HepG2 (cell line): ENCODE measurements around the gene VPS11.

ENCODE experiments used
- CTCF ChIP-seq: sonication (generic); formaldehyde crosslinking; IDR thresholded peaks from 2 replicates; pipeline ENCODE4 v1.5.0; 2020; ENCODE audit warnings: mild to moderate bottlenecking, missing genetic modification reagents, moderate library complexity
- EHMT2 ChIP-seq: fragments of 200-600 bp; sonication (generic); IDR thresholded peaks from 2 replicates; pipeline ENCODE4 v1.7.0; 2017; ENCODE audit warnings: antibody characterized with exemption, low read depth, low read length, borderline replicate concordance
- HNF1B ChIP-seq: sonication (generic); formaldehyde crosslinking; IDR thresholded peaks from 2 replicates; pipeline ENCODE4 v1.5.1; 2020; ENCODE audit warnings: mild to moderate bottlenecking, moderate library complexity, missing genetic modification reagents
- MZF1 ChIP-seq: sonication (generic); formaldehyde crosslinking; IDR thresholded peaks from 2 replicates; pipeline ENCODE4 v1.8.1; 2023; ENCODE audit warnings: mild to moderate bottlenecking, missing genetic modification reagents, borderline replicate concordance
- NFE2L2 ChIP-seq: fragments of 150-350 bp; IDR thresholded peaks from 2 replicates; pipeline ENCODE4 v1.6.1; 2014; ENCODE audit warnings: low read length
- NFYB ChIP-seq: sonication (generic); formaldehyde crosslinking; IDR thresholded peaks from 2 replicates; pipeline ENCODE4 v1.4.0; 2020; ENCODE audit warnings: missing genetic modification reagents
- RXRA ChIP-seq: sonication (generic); formaldehyde crosslinking; IDR thresholded peaks from 2 replicates; pipeline ENCODE4 v1.5.1; 2020; ENCODE audit warnings: missing genetic modification reagents
- SRF ChIP-seq: IDR thresholded peaks from 2 replicates; pipeline ENCODE4 v1.6.1; 2011; ENCODE audit warnings: mild to moderate bottlenecking, low read depth, low read length, moderate library complexity
- ZNF121 ChIP-seq: sonication (generic); formaldehyde crosslinking; IDR thresholded peaks from 2 replicates; pipeline ENCODE4 v1.5.0; 2020; ENCODE audit warnings: mild to moderate bottlenecking, missing genetic modification reagents
- ZNF646 ChIP-seq: sonication (generic); formaldehyde crosslinking; IDR thresholded peaks from 2 replicates; pipeline ENCODE4 v1.9.0; 2021; ENCODE audit warnings: mild to moderate bottlenecking, missing genetic modification reagents
- ZNF773 ChIP-seq: sonication (generic); formaldehyde crosslinking; IDR thresholded peaks from 2 replicates; pipeline ENCODE4 v1.4.0; 2020; ENCODE audit warnings: missing genetic modification reagents, borderline replicate concordance
- TF ChIP-seq, protein P1 (sequence below): IDR thresholded peaks from 2 replicates; pipeline ENCODE4 v1.6.1; 2018; ENCODE audit warnings: missing genetic modification reagents
- TF ChIP-seq, protein P2 (sequence below), 2 experiments: sonication (generic) in 1 of 2; formaldehyde crosslinking in 1 of 2; IDR thresholded peaks; 2 replicates each; pipeline versions ENCODE4 v1.6.1 to v1.9.0; 2014 to 2022; ENCODE audit warnings: antibody characterized with exemption in 1 of 2, borderline replicate concordance in 1 of 2, inconsistent platforms in 1 of 2, low read depth in 1 of 2, missing genetic modification reagents in 1 of 2

GRCh38 chr11:119093942-119094815 is 26.6 kb downstream of the VPS11 start:
- no peak for TF ChIP-seq MZF1 (CRISPR knock-in tag)
- TF ChIP-seq, protein P1, sequence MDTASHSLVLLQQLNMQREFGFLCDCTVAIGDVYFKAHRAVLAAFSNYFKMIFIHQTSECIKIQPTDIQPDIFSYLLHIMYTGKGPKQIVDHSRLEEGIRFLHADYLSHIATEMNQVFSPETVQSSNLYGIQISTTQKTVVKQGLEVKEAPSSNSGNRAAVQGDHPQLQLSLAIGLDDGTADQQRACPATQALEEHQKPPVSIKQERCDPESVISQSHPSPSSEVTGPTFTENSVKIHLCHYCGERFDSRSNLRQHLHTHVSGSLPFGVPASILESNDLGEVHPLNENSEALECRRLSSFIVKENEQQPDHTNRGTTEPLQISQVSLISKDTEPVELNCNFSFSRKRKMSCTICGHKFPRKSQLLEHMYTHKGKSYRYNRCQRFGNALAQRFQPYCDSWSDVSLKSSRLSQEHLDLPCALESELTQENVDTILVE, result no peak
- no peak for TF ChIP-seq ZNF646 (CRISPR knock-in tag)
- TF ChIP-seq NFYB (CRISPR knock-in tag), result no peak
- TF ChIP-seq RXRA (CRISPR knock-in tag), result no peak
- no peak for TF ChIP-seq HNF1B (CRISPR knock-in tag)
- TF ChIP-seq CTCF (CRISPR knock-in tag), result no peak
- TF ChIP-seq ZNF773, result no peak
- no peak for TF ChIP-seq ZNF121
- no peak for TF ChIP-seq NFE2L2
- TF ChIP-seq, protein P2, sequence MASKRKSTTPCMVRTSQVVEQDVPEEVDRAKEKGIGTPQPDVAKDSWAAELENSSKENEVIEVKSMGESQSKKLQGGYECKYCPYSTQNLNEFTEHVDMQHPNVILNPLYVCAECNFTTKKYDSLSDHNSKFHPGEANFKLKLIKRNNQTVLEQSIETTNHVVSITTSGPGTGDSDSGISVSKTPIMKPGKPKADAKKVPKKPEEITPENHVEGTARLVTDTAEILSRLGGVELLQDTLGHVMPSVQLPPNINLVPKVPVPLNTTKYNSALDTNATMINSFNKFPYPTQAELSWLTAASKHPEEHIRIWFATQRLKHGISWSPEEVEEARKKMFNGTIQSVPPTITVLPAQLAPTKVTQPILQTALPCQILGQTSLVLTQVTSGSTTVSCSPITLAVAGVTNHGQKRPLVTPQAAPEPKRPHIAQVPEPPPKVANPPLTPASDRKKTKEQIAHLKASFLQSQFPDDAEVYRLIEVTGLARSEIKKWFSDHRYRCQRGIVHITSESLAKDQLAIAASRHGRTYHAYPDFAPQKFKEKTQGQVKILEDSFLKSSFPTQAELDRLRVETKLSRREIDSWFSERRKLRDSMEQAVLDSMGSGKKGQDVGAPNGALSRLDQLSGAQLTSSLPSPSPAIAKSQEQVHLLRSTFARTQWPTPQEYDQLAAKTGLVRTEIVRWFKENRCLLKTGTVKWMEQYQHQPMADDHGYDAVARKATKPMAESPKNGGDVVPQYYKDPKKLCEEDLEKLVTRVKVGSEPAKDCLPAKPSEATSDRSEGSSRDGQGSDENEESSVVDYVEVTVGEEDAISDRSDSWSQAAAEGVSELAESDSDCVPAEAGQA (IDR thresholded peaks at IDR 0.05; ENCODE audit: low read depth), result no peak
- TF ChIP-seq, protein P2 (CRISPR knock-in tag; IDR thresholded peaks at IDR 0.05; ENCODE audit: borderline replicate concordance), result no peak
- TF ChIP-seq EHMT2, result no peak
- TF ChIP-seq SRF, result no peak
